ENCODE data around the gene LAMA2. TPM values are rescaled to one million over a fixed set of nuclear protein-coding genes. Genes with fewer than 3 reads are reported as not detected.
A peak's percentile ranks its signal among the peaks of the same experiment; 100 is the strongest.

LAMA2 gene
- total RNA-seq, 1 donor from 2014 or later: 43.4 TPM

- DNase-seq (ENCODE audit: low spot score): no peak
Observed at GRCh38 chr6:129209355-129209754, 326.4 kb downstream of the LAMA2 start.

- DNase-seq (ENCODE audit: low spot score): no peak
Observed at GRCh38 chr6:129210684-129211083, 327.7 kb downstream of the LAMA2 start.

DNA sequence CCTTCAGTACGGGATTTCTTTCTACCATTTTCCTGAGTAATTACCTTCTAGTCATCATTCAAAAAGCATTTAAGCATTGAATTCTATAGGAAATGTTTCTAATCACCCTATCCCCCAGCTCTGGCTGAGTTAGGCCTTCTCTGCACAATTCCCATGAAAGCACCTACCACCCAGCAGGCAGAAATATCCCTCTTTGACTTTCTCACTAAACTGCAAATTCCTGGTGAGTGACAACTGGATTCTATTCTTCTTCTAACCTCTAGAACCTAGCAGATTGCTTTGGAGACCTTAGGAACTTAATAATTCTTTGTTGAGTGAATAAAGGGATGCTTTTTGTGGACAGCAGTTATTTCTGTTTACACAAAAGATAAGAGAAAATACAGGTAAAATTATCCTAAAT is 328.7 kb downstream of the LAMA2 start:
- no peak for DNase-seq (ENCODE audit: low spot score)

- DNase-seq (ENCODE audit: low spot score): no peak
Observed at GRCh38 chr6:129212081-129212480, 329.1 kb downstream of the LAMA2 start.

DNA sequence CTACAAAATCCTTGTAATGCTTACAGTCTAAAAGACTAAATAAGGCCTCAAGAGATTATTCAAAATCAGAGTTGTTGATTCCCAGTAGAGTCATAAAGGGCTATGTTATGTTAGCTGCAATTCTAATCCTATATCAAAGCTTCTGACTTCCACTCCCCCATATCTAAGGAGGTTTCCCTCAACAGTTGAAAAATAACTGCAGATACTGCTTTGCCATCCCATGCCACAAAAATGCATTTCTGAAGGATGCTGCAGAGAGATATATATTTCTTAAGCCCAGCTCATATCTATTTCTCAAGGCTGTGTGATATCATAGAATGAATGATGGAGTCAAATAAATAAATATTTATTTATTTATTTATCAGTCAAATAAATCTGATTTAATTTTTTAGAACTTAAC is 332.3 kb downstream of the LAMA2 start:
- no peak for DNase-seq (ENCODE audit: low spot score)

DNA sequence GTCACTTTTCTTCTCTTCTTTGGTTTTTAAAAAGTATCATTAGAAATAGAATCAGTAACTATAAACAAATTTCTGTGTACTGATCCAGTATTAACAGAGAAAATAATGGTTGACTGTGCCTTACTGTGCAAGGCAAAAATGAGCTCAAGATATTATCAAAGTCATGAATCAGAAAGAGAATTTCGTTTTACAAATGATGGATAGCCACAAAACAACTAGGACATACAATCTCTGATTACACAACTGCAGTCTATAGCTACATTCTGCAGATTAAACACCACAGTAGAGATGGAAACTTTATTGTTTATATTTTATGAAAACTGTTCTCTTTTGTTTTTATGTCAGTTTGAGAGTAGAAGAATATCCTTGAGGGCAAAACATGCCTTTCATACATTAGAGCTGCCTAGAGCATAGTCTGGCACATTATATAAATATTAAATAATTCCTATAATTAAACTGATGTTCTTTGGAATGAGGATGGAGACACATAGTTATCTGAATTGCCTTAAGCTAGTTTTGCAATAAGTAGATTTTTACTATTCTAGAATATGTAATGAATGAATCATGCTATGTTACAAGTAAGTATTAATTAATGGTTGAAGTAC is 333.1 kb downstream of the LAMA2 start:
- no peak for DNase-seq (ENCODE audit: low spot score)

- no peak for DNase-seq (ENCODE audit: low spot score)
Observed at GRCh38 chr6:129217701-129218100, 334.8 kb downstream of the LAMA2 start.

GRCh38 chr6:129233458-129234134 is 350.7 kb downstream of the LAMA2 start:
- no peak for DNase-seq (ENCODE audit: low spot score)

DNA sequence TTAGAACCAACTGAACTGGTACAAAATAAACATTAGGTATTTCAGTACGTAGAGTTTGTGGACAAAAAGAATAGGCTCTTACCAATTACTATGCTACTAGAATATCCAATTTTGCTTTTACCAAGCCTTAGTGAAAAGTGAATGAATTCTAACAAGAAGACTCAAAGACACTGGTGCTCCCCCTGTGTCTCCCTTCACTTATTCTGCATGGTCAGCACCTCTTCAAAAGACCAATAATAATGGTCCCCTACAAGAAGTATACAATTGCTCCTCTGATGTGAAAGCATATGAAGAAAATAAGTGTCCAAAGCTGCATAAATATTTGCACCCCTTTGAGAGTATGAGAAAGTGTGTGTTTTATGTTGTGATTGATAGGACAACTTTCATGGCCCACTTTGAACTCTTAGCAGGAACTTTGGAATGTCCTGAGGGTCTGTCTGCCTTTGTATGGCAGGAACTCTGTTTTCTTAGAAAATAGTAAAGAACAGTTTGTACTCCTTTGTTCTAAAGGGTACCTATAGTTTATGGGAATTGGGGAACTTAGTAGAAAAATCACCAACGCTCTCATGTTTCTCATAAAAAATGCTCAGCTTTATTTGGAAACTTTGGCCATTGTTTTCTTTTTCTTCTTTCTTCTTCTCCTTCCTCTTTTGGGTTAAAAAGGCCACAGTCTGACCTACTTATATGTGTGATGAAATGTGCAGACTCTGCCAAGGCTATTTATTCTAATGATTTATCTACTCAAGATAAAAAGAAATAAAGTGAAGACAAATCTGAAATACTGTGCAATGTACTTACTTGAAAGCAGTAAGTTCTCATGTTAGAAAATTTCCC is 352.4 kb downstream of the LAMA2 start:
- DNase-seq (ENCODE audit: low spot score): no peak

GRCh38 chr6:129236001-129236517 is 353.1 kb downstream of the LAMA2 start:
- DNase-seq (ENCODE audit: low spot score): no peak

GRCh38 chr6:129238991-129239390 is 356.1 kb downstream of the LAMA2 start:
- no peak for DNase-seq (ENCODE audit: low spot score)

- no peak for DNase-seq (ENCODE audit: low spot score)
Observed at GRCh38 chr6:129239825-129240491, 357.0 kb downstream of the LAMA2 start.

DNA sequence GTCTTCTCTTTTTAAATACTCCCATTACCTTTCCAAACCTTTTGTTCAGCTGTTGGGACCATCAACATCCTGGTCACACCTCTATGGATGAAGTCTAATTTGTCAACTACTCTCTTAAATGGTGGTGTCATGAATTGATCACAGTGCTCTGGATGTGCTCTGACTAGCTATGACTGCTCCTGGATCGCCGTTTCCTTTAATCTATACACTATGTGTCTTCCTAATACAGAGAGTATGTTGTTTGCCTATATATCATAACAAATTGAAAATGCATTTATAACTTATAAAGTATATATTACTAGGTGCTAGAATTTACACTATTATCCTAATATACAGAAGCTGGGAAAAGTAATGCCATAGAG is 357.5 kb downstream of the LAMA2 start:
- no peak for DNase-seq (ENCODE audit: low spot score)

GRCh38 chr6:129242546-129242945 is 359.6 kb downstream of the LAMA2 start:
- no peak for DNase-seq (ENCODE audit: low spot score)

DNA sequence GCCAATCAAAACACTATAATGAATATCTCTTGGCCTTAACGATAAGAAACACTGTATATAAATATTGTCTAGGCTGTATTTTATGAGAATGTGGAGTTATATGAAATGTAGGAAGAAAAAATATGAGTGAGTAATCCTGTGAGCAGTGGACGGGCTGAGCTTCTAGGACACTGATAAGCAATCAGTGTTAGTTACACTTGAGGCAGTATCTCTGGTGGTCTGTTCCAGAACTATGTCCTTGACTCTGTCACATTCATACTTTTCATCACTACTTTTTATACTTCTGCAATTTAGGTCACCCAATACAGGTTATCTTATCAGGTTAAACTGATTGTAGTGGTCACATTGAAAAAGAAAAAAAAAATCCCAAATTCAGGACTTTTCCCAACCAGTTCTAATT is 360.4 kb downstream of the LAMA2 start:
- no peak for DNase-seq (ENCODE audit: low spot score)

DNA sequence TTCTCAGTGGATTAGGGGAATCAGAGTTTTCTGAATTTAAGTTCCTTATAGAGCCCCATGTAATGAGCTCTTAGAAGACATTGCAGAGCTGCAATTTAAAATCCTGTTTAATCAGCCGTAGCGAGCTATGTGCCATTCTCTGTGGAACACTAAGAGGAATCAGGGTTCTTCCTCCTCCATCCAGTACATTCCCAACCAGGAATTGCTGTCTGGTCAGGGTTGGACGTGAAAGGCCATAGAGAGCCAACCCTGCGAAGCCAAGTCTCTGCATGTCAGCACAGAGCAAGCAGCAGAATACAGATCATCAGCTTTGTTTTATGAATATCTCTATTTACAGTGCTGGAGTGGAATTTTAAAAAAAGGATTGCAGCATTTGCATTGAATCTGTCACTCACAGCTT is 366.0 kb downstream of the LAMA2 start:
- DNase-seq (ENCODE audit: low spot score): no peak

- DNase-seq (ENCODE audit: low spot score): peak; percentile 48
Observed at GRCh38 chr6:129251669-129252376, 368.9 kb downstream of the LAMA2 start.

DNA sequence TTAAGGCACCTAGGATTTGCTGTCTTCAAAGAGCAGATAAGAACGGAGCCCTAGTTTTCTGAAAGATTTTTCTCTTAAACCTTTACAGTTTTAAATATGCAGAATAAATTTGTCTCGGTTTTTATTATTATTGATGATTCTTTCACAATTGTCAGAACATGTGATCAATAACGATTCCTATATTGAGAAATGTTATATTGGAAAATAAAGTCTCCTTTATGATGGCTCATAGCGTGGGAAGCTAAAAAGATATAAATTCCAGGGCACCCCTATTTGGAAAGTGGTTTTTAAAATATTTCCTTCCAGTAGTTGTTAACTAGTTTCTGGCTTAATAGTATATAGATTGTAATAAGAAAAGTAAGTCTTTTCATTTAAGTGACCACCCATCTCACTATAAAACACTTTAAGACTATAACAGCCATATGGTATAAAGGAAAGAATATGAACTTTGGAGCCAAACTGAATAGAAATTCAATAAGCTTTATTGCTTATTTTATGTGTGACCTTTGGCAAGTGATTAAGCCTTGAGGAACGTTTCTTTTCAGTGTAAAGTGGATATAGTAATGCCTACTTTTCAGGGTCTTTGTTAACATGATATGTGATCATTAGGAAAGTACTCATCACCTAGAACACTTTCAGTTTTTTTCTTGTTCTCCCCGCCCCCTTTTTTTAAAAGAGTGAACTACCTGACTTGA is 369.6 kb downstream of the LAMA2 start:
- DNase-seq (ENCODE audit: low spot score): no peak

DNA sequence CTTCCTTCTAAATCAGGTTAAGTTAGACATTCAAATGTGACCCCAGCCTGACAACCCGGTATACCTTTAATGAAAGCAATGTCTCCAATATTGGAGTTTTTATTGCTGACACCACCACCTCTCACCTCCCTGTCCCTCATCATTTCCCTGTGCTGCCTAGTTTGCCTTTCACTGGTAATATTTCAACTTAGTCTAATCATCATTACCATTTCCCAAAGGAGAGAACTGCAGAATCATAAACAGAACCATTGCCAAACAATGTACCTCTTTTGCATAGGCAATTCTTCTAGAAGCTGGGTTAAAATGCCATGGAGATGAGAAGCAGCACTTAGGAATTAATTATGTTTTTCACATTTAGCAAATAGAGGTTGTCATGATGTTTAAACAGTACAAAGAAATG is 370.3 kb downstream of the LAMA2 start:
- no peak for DNase-seq (ENCODE audit: low spot score)

DNA sequence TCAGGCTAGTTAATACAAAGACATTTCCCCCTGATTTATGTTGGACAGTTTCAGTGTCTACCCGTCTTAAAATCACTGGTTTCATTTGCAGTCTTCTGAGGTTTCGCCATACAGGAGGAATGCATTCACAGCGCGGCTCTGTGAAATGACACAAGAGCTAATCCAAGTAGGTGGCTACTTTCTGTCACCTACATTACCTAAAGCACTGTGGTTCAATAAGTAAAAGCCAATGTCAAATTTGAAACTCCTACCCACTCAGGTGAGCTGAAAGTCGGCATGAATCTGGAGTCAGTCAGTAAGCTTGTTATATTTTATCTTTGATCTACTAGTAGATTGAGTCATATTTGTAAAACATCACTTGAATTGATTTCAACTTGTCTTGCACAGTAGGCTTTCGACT is 370.8 kb downstream of the LAMA2 start:
- no peak for DNase-seq (ENCODE audit: low spot score)

- no peak for DNase-seq (ENCODE audit: low spot score)
Observed at GRCh38 chr6:129257196-129257595, 374.3 kb downstream of the LAMA2 start.
